ENCODE measurements around the gene SMIM1.

DNA sequence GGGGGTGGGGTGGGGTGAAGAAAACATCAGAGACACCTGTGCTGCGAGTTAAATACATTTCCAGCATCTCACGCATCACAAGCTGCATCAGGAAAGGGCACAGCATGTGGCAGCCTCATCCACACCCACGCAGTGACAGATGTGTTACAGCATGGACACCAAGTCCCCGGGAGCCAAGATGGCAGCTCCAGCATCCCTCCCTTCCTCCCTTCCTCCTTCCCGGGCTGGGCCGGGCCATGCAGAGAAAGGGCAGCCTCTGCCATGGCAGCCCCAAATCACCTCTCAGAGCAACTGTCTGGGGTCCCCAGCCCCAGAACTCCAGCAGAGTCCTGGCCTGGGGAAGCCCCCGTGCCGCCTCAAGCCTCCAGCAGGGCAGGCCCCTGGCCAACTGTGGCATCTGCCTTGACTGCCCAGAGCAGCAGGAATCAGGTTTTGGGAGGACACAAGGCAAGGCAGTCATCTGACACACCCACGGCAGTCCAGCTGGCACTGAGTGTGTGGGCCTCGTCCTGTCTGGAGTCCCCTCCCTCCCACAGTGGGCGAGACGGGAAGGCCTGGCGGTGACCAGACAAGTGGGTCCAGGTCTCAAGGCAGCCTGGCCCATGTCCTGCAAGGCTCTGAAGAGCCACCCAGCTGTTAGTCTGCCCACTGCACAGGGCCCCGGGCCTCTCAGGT lies 6.2 kb downstream of the SMIM1 start:
- TF ChIP-seq, protein P1, sequence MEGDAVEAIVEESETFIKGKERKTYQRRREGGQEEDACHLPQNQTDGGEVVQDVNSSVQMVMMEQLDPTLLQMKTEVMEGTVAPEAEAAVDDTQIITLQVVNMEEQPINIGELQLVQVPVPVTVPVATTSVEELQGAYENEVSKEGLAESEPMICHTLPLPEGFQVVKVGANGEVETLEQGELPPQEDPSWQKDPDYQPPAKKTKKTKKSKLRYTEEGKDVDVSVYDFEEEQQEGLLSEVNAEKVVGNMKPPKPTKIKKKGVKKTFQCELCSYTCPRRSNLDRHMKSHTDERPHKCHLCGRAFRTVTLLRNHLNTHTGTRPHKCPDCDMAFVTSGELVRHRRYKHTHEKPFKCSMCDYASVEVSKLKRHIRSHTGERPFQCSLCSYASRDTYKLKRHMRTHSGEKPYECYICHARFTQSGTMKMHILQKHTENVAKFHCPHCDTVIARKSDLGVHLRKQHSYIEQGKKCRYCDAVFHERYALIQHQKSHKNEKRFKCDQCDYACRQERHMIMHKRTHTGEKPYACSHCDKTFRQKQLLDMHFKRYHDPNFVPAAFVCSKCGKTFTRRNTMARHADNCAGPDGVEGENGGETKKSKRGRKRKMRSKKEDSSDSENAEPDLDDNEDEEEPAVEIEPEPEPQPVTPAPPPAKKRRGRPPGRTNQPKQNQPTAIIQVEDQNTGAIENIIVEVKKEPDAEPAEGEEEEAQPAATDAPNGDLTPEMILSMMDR (IDR thresholded peaks at IDR 0.05; ENCODE audit: insufficient read depth, low read depth, low read length) = no peak
- TF ChIP-seq EZH2 (IDR thresholded peaks at IDR 0.05; ENCODE audit: insufficient read depth, low read length) = no peak
